Hepatocyte (in vitro differentiated cells): ENCODE data around the gene KRT7. TPM values are rescaled to one million over a fixed set of nuclear protein-coding genes. Genes with fewer than 3 reads are reported as not detected.

Source experiments
- DNase-seq: peaks from one replicate; pipeline ENCODE4 v3.0.0-alpha.2; 2016; ENCODE audit warnings: low spot score
- H2AFZ ChIP-seq: fragments of 200-600 bp; sonication (generic); 2 replicates; pipeline ENCODE4 v1.6.0; 2016; ENCODE audit warnings: antibody characterized with exemption, mild to moderate bottlenecking
- H3K27ac ChIP-seq: fragments of 200-600 bp; sonication (generic); 2 replicates; pipeline ENCODE4 v1.5.1; 2016; ENCODE audit warnings: mild to moderate bottlenecking
- H3K27me3 ChIP-seq: fragments of 200-600 bp; sonication (generic); 2 replicates; pipeline ENCODE4 v1.6.1; 2016
- H3K36me3 ChIP-seq: fragments of 200-600 bp; sonication (generic); replicated peaks from 2 replicates; pipeline ENCODE4 v1.5.1; 2016; ENCODE audit warnings: low read depth; ENCODE audit not compliant: insufficient read depth
- H3K4me1 ChIP-seq: fragments of 200-600 bp; sonication (generic); 2 replicates; pipeline ENCODE4 v1.5.1; 2016; ENCODE audit warnings: mild to moderate bottlenecking, moderate library complexity; ENCODE audit not compliant: insufficient read depth
- H3K4me2 ChIP-seq: fragments of 200-600 bp; sonication (generic); 2 replicates; pipeline ENCODE4 v1.6.0; 2016
- H3K4me3 ChIP-seq: fragments of 200-600 bp; sonication (generic); 2 replicates; pipeline ENCODE4 v1.5.1; 2016; ENCODE audit warnings: mild to moderate bottlenecking
- H3K79me2 ChIP-seq: fragments of 200-600 bp; sonication (generic); 2 replicates; pipeline ENCODE4 v1.6.0; 2017; ENCODE audit warnings: mild to moderate bottlenecking
- H3K9me2 ChIP-seq: fragments of 200-600 bp; sonication (generic); replicated peaks from 2 replicates; pipeline ENCODE4 v1.6.0; 2017; ENCODE audit warnings: mild to moderate bottlenecking; ENCODE audit not compliant: insufficient read depth
- H3K9me3 ChIP-seq: fragments of 200-600 bp; sonication (generic); 2 replicates; pipeline ENCODE4 v1.5.1; 2016; ENCODE audit warnings: low read depth, mild to moderate bottlenecking
- H4K20me1 ChIP-seq: fragments of 200-600 bp; sonication (generic); 2 replicates; pipeline ENCODE4 v1.6.0; 2016; ENCODE audit warnings: mild to moderate bottlenecking; ENCODE audit not compliant: insufficient read depth, poor library complexity, severe bottlenecking
- EZH2 ChIP-seq: fragments of 200-600 bp; sonication (generic); IDR thresholded peaks from 2 replicates; pipeline ENCODE4 v1.6.1; 2016; ENCODE audit warnings: antibody characterized with exemption, mild to moderate bottlenecking, borderline replicate concordance
- EZH2phosphoT487 ChIP-seq: fragments of 200-600 bp; sonication (generic); IDR thresholded peaks from one replicate; pipeline ENCODE4 v1.6.1; 2018; ENCODE audit warnings: antibody characterized with exemption, mild to moderate bottlenecking, low read depth, moderate library complexity; ENCODE audit not compliant: unreplicated experiment, severe bottlenecking
- WGBS: methylation state at CpG from one replicate; pipeline ENCODE4 v1.1.6; 2016; ENCODE audit warnings: low lambda C conversion rate; ENCODE audit errors: missing lambda C conversion rate; 5-methylcytosine and 5-hydroxymethylcytosine counted together
- polyA plus RNA-seq: library from polyadenylated mRNA; unstranded; fragments of >200 nt; fragmentation: Nextera tagmentation; extraction: Ambion mirVana; gene quantifications from 2 replicates; pipeline ENCODE4 v1.2.1, GENCODE V29; 2016
- total RNA-seq: library from RNA; depleted of rRNA; stranded (reverse); fragments of >200 nt; gene quantifications from 2 replicates; pipeline ENCODE4 v1.2.3, GENCODE V29; 2014
- TF ChIP-seq, protein P1 (sequence below): fragments of 200-600 bp; sonication (generic); IDR thresholded peaks from 2 replicates; pipeline ENCODE4 v1.5.1; 2016; ENCODE audit warnings: antibody characterized with exemption, mild to moderate bottlenecking; ENCODE audit not compliant: poor library complexity

Gene KRT7
- total and polyA plus RNA-seq, 2 experiments from 2014 or later = 27.1 to 33.3 TPM

- H3K79me2 ChIP-seq = no peaks in the 10 kb centered on the region
- H3K27ac ChIP-seq = no peak overlapping the region
- TF ChIP-seq EZH2 = no peak
- no peaks in the 10 kb centered on the region for H4K20me1 ChIP-seq
- no peak for DNase-seq
- no peaks in the 10 kb centered on the region for H3K36me3 ChIP-seq
- no peak overlapping the region for H3K4me3 ChIP-seq
- H3K27me3 ChIP-seq = peaks cover 50% of the 10 kb centered on the region
- no peaks in the 10 kb centered on the region for H3K9me2 ChIP-seq
- H3K9me3 ChIP-seq = no peaks in the 10 kb centered on the region
- no peak overlapping the region for H2AFZ ChIP-seq
- H3K4me2 ChIP-seq = no peak overlapping the region
- 74% methylated on average over 9 of the region's 9 CpGs for WGBS
- H3K4me1 ChIP-seq = no peaks in the 10 kb centered on the region
Observed at GRCh38 chr12:52260361-52261207, 27.5 kb downstream of the KRT7 start.

- no peak overlapping the region for H3K4me3 ChIP-seq
- H3K27ac ChIP-seq = no peak overlapping the region
- no peak for TF ChIP-seq EZH2
- TF ChIP-seq EZH2phosphoT487 = no peak
- TF ChIP-seq, protein P1, sequence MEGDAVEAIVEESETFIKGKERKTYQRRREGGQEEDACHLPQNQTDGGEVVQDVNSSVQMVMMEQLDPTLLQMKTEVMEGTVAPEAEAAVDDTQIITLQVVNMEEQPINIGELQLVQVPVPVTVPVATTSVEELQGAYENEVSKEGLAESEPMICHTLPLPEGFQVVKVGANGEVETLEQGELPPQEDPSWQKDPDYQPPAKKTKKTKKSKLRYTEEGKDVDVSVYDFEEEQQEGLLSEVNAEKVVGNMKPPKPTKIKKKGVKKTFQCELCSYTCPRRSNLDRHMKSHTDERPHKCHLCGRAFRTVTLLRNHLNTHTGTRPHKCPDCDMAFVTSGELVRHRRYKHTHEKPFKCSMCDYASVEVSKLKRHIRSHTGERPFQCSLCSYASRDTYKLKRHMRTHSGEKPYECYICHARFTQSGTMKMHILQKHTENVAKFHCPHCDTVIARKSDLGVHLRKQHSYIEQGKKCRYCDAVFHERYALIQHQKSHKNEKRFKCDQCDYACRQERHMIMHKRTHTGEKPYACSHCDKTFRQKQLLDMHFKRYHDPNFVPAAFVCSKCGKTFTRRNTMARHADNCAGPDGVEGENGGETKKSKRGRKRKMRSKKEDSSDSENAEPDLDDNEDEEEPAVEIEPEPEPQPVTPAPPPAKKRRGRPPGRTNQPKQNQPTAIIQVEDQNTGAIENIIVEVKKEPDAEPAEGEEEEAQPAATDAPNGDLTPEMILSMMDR = no peak
- H4K20me1 ChIP-seq = no peaks in the 10 kb centered on the region
- no peaks in the 10 kb centered on the region for H3K79me2 ChIP-seq
- no peak overlapping the region for H2AFZ ChIP-seq
- 50% methylated on average over 1 of the region's 1 CpG for WGBS
- H3K4me1 ChIP-seq = no peaks in the 10 kb centered on the region
- H3K9me2 ChIP-seq = no peaks in the 10 kb centered on the region
- H3K4me2 ChIP-seq = no peak overlapping the region
- H3K9me3 ChIP-seq = no peaks in the 10 kb centered on the region
- peaks cover 44% of the 10 kb centered on the region for H3K27me3 ChIP-seq
- no peak for DNase-seq
- H3K36me3 ChIP-seq = no peaks in the 10 kb centered on the region
Observed at GRCh38 chr12:52261208-52261484, 28.1 kb downstream of the KRT7 start.

GRCh38 chr12:52262286-52262685, 29.2 kb downstream of the KRT7 start:
- no peak overlapping the region for H2AFZ ChIP-seq
- H3K27me3 ChIP-seq = peaks cover 33% of the 10 kb centered on the region
- TF ChIP-seq, protein P1 = no peak
- TF ChIP-seq EZH2phosphoT487 (no peak), EZH2 (no peak)
- no peak for DNase-seq
- H3K79me2 ChIP-seq = no peaks in the 10 kb centered on the region
- no peak overlapping the region for H3K27ac ChIP-seq
- H4K20me1 ChIP-seq = no peaks in the 10 kb centered on the region
- H3K36me3 ChIP-seq = no peaks in the 10 kb centered on the region
- H3K4me1 ChIP-seq = no peaks in the 10 kb centered on the region
- H3K9me3 ChIP-seq = no peaks in the 10 kb centered on the region
- no peaks in the 10 kb centered on the region for H3K9me2 ChIP-seq
- no peak overlapping the region for H3K4me2 ChIP-seq
- no peak overlapping the region for H3K4me3 ChIP-seq
- 78% methylated on average over 3 of the region's 3 CpGs for WGBS

DNA sequence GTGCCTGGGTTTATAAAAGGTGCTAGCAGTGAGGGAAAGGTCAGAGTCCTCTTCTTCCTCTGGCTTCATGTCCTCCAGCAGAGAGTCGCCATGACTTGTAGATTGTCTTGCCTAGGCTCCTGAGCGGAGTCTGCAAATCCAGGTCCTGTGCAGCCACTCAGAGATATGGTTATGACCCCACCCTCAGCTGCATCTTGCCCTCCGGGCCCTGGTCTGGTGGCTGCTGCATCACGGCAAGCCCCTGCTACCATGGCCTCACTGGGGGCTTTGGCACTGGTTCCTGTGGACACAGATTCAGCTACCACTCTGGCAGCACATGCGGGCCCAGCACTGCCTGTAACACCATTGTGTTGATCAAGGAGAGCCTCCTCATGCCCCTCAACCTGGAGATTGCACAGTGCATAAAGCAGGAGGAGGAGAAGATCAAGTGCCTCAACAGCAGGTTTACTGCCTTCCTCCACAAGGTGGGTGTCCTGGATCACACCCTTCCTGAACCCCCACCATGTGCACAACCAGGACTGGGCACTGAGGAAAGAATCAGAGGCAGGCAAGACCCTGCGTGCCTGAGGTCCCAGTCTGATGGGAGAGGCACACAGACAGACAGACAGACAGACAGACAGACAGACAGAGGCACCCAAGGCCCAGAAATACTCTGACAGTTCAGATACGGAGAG, 30.9 kb downstream of the KRT7 start:
- Histone ChIP-seq H4K20me1 (no peaks in the 10 kb centered on the region), H3K4me3 (no peak overlapping the region), H3K4me2 (no peak overlapping the region), H2AFZ (no peak overlapping the region), H3K27me3 (peaks cover 17% of the 10 kb centered on the region), H3K4me1 (no peaks in the 10 kb centered on the region), H3K79me2 (no peaks in the 10 kb centered on the region), H3K36me3 (no peaks in the 10 kb centered on the region), H3K27ac (no peak overlapping the region), H3K9me3 (no peaks in the 10 kb centered on the region), H3K9me2 (no peaks in the 10 kb centered on the region)
- WGBS = 91% methylated on average over 7 of the region's 7 CpGs
- DNase-seq = no peak
- TF ChIP-seq EZH2 = no peak
- TF ChIP-seq, protein P1 = no peak
- no peak for TF ChIP-seq EZH2phosphoT487
